GM12878 (cell line): ENCODE measurements around the gene AGFG1. TPM values are rescaled to one million over a fixed set of nuclear protein-coding genes. Genes with fewer than 3 reads are reported as not detected.

ENCODE experiments used
- ATAC-seq: fragments of 200-7000 bp; cut with Tn5 transposase; 3 replicates; pipeline ENCODE4 v1.9.1; 2020; ENCODE audit warnings: mild to moderate bottlenecking, moderate library complexity
- BruUV-seq: library from RNA; stranded (reverse); fragments of 400-500 nt; replicated peaks from 2 replicates; lab custom pipeline; 2021; lab: Mats Ljungman, UMichigan
- CTCF ChIA-PET: fragments of 300-600 bp; sonication (Branson Sonifier 250); formaldehyde crosslinking; extraction: SDS; loops from one replicate; lab custom pipeline; 2021; ENCODE audit warnings: inconsistent platforms; lab: Yijun Ruan, JAX
- POLR2A ChIA-PET: fragments of 350-600 bp; formaldehyde crosslinking; extraction: SDS; loops from one replicate; lab custom pipeline; 2021; ENCODE audit warnings: inconsistent platforms; lab: Charles Lee
- RAD21 ChIA-PET: fragments of 300-600 bp; sonication (Branson Sonifier 250); formaldehyde crosslinking; loops from one replicate; lab custom pipeline; 2023; ENCODE audit warnings: antibody characterized with exemption; ENCODE audit not compliant: unreplicated experiment; lab: Charles Lee
- SMC1A ChIA-PET: fragments of 300-600 bp; sonication (Branson Sonifier 250); formaldehyde crosslinking; loops from one replicate; lab custom pipeline; 2023; ENCODE audit not compliant: unreplicated experiment, uncharacterized antibody; lab: Charles Lee
- DNase-seq: peaks from one replicate; pipeline ENCODE4 v3.0.0-alpha.2; 2011; ENCODE audit warnings: low read depth, low spot score
- FAIRE-seq: peaks from 3 replicates; lab custom pipeline; 2011; peaks lifted over from hg19 to GRCh38; lab: Jason Lieb, UNC
- H2AFZ ChIP-seq: 2 replicates; pipeline ENCODE4 v1.6.0; 2011; ENCODE audit warnings: low read depth, low read length, control low read depth; ENCODE audit not compliant: control insufficient read depth
- H3K27ac ChIP-seq: 2 replicates; pipeline ENCODE4 v1.5.1; 2011; ENCODE audit warnings: control low read depth; ENCODE audit not compliant: control insufficient read depth, insufficient read depth
- H3K27me3 ChIP-seq, 2 experiments: replicated peaks in 1 of 2; 2 replicates each; pipeline versions ENCODE4 v1.6.0 to v1.6.1; 2011; ENCODE audit warnings: low read length in 1 of 2; ENCODE audit not compliant: control insufficient read depth in 2 of 2, insufficient read depth in 2 of 2
- H3K36me3 ChIP-seq, 2 experiments: 2 replicates each; pipeline ENCODE4 v1.5.1; 2011; ENCODE audit warnings: low read length in 1 of 2; ENCODE audit not compliant: control insufficient read depth in 2 of 2, insufficient read depth in 2 of 2
- H3K4me1 ChIP-seq: 2 replicates; pipeline ENCODE4 v1.6.1; 2011; ENCODE audit warnings: mild to moderate bottlenecking, low read length, moderate library complexity, mixed read lengths; ENCODE audit not compliant: control insufficient read depth, insufficient read depth
- H3K4me2 ChIP-seq: 2 replicates; pipeline ENCODE4 v1.6.0; 2011; ENCODE audit warnings: control low read depth; ENCODE audit not compliant: control insufficient read depth, insufficient read depth
- H3K4me3 ChIP-seq: fragments of 200-600 bp; sonication (generic); 2 replicates; pipeline ENCODE4 v1.5.1; 2016
- H3K79me2 ChIP-seq: 2 replicates; pipeline ENCODE4 v1.6.0; 2011; ENCODE audit warnings: low read length; ENCODE audit not compliant: control insufficient read depth, insufficient read depth
- H3K9ac ChIP-seq: 2 replicates; pipeline ENCODE4 v1.8.0; 2011; ENCODE audit warnings: low read length, control low read depth, mixed read lengths; ENCODE audit not compliant: control insufficient read depth, insufficient read depth
- H3K9me3 ChIP-seq: replicated peaks from 3 replicates; pipeline ENCODE4 v1.5.1; 2011; ENCODE audit warnings: mild to moderate bottlenecking, low read length; ENCODE audit not compliant: control insufficient read depth, insufficient read depth
- H4K20me1 ChIP-seq: 2 replicates; pipeline ENCODE4 v1.6.0; 2011; ENCODE audit not compliant: control insufficient read depth, insufficient read depth
- BRCA1 ChIP-seq: IDR thresholded peaks from 2 replicates; pipeline ENCODE4 v1.6.1; 2011; ENCODE audit warnings: low read depth, low read length, improper control_type of control experiment
- CBX5 ChIP-seq: sonication (generic); IDR thresholded peaks from 2 replicates; pipeline ENCODE4 v1.6.1; 2016; ENCODE audit warnings: low read depth, moderate library complexity, mild to moderate bottlenecking, inconsistent platforms
- CHD1 ChIP-seq: IDR thresholded peaks from 2 replicates; pipeline ENCODE4 v1.6.1; 2012; ENCODE audit warnings: low read depth, low read length, improper control_type of control experiment
- ETV6 ChIP-seq, 2 experiments: fragments of 450-650 bp in 1 of 2; IDR thresholded peaks in 1 of 2; conservative IDR thresholded peaks in 1 of 2; 2 replicates each; pipeline ENCODE4 v1.6.1; 2014; ENCODE audit warnings: antibody characterized with exemption in 1 of 2, borderline replicate concordance in 1 of 2, low read depth in 1 of 2, mild to moderate bottlenecking in 1 of 2, moderate library complexity in 1 of 2
- FOS ChIP-seq: IDR thresholded peaks from 3 replicates; pipeline ENCODE4 v1.6.1; 2011; ENCODE audit warnings: borderline replicate concordance; ENCODE audit not compliant: insufficient read length; ENCODE audit errors: extremely low read depth
- MYC ChIP-seq: IDR thresholded peaks from 2 replicates; pipeline ENCODE4 v1.6.1; 2011; ENCODE audit warnings: mild to moderate bottlenecking, low read length, moderate library complexity, inconsistent platforms; ENCODE audit not compliant: insufficient read depth, insufficient replicate concordance, insufficient read length, severe bottlenecking
- SUZ12 ChIP-seq: fragments of 200-600 bp; sonication (generic); IDR thresholded peaks from one replicate; pipeline ENCODE4 v1.6.1; 2018; ENCODE audit warnings: antibody characterized with exemption, mild to moderate bottlenecking; ENCODE audit not compliant: unreplicated experiment
- WGBS: methylation state at CpG from one replicate; pipeline ENCODE4 v1.1.6; 2016; ENCODE audit warnings: low lambda C conversion rate; ENCODE audit not compliant: insufficient replicate concordance, insufficient coverage; ENCODE audit errors: missing lambda C conversion rate; 5-methylcytosine and 5-hydroxymethylcytosine counted together
- in situ Hi-C: fragments of 300-500 bp; cut with MboI; formaldehyde crosslinking; loops from 9 replicates; pipeline ENCODE4 v1.14.3; 2018; ENCODE audit warnings: mixed read lengths
- intact Hi-C: fragments of 100-400 bp; cut with micrococcal nuclease; formaldehyde crosslinking; loops from one replicate; pipeline ENCODE4 v1.14.2; 2022; ENCODE audit not compliant: unreplicated experiment
- polyA plus RNA-seq, 11 experiments: library from polyadenylated mRNA; depleted of rRNA in 4 of 11; unstranded in 6 of 11; stranded (reverse) in 5 of 11; fragments of >200 nt; fragmentation: Nextera tagmentation in 4 of 11; fragmentation: Illumina TruSeq in 1 of 11; extraction: Ambion mirVana in 4 of 11; extraction: Trizol in 1 of 11; gene quantifications; 1 replicate in 1 of 11; 2 replicates in 10 of 11; pipeline versions ENCODE4 v1.2.1 to v1.2.3, GENCODE V29; 2011 to 2016; ENCODE audit warnings: inconsistent platforms in 2 of 11, missing spikeins in 2 of 11, low read depth in 1 of 11
- total RNA-seq, 4 experiments: library from RNA; depleted of rRNA in 3 of 4; stranded (reverse); fragments of >200 nt in 3 of 4; fragmentation: Illumina TruSeq in 1 of 4; extraction: Trizol in 1 of 4; gene quantifications; 2 replicates each; pipeline versions ENCODE4 v1.2.1 to v1.2.3, GENCODE V29; 2013 to 2021
- TF ChIP-seq, protein P1 (sequence below): IDR thresholded peaks from 2 replicates; pipeline ENCODE4 v1.6.1; 2012; ENCODE audit warnings: mild to moderate bottlenecking, low read depth, low read length

Gene AGFG1
- total and polyA plus RNA-seq, 10 of the 15 experiments (the other 5 are each of a cell fraction or from before 2014, with no cell fraction given), result 7.3 to 243 (median 81.7) TPM

- H3K36me3 ChIP-seq, result no peaks in the 10 kb centered on the region
- FAIRE-seq (no peak), ATAC-seq (no peak), DNase-seq (no peak)
- H3K4me2 ChIP-seq, result no peak overlapping the region
- H3K9me3 ChIP-seq, result no peaks in the 10 kb centered on the region
- in situ Hi-C loops, result no loop called here
- ChIA-PET SMC1A (no interaction called here), RAD21 (no interaction called here), CTCF (no interaction called here), POLR2A (no interaction called here)
- H3K9ac ChIP-seq, result no peak overlapping the region
- BruUV-seq, result no TSS peak
- intact Hi-C loops, result no loop called here
- no peaks in the 10 kb centered on the region for H3K27me3 ChIP-seq
- H3K27ac ChIP-seq, result no peak overlapping the region
- H3K4me3 ChIP-seq, result no peak overlapping the region
- 86% methylated on average over 5 of the region's 5 CpGs for WGBS
- no peaks in the 10 kb centered on the region; the same call in 1 of the 2 replicates for H3K4me1 ChIP-seq
- TF ChIP-seq FOS, result no peak
- TF ChIP-seq CBX5, result no peak
- no peak for TF ChIP-seq ETV6 (conservative IDR thresholded peaks at IDR 0.05 in 1 of 2, IDR thresholded peaks at IDR 0.05 in 1 of 2; ENCODE audit: borderline replicate concordance in 1 of 2, low read depth in 1 of 2)
- TF ChIP-seq, protein P1, sequence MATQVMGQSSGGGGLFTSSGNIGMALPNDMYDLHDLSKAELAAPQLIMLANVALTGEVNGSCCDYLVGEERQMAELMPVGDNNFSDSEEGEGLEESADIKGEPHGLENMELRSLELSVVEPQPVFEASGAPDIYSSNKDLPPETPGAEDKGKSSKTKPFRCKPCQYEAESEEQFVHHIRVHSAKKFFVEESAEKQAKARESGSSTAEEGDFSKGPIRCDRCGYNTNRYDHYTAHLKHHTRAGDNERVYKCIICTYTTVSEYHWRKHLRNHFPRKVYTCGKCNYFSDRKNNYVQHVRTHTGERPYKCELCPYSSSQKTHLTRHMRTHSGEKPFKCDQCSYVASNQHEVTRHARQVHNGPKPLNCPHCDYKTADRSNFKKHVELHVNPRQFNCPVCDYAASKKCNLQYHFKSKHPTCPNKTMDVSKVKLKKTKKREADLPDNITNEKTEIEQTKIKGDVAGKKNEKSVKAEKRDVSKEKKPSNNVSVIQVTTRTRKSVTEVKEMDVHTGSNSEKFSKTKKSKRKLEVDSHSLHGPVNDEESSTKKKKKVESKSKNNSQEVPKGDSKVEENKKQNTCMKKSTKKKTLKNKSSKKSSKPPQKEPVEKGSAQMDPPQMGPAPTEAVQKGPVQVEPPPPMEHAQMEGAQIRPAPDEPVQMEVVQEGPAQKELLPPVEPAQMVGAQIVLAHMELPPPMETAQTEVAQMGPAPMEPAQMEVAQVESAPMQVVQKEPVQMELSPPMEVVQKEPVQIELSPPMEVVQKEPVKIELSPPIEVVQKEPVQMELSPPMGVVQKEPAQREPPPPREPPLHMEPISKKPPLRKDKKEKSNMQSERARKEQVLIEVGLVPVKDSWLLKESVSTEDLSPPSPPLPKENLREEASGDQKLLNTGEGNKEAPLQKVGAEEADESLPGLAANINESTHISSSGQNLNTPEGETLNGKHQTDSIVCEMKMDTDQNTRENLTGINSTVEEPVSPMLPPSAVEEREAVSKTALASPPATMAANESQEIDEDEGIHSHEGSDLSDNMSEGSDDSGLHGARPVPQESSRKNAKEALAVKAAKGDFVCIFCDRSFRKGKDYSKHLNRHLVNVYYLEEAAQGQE, result no peak
- TF ChIP-seq CHD1, result no peak
- no peak for TF ChIP-seq MYC
- no peak for TF ChIP-seq SUZ12
- no peak for TF ChIP-seq BRCA1
- no peaks in the 10 kb centered on the region for H4K20me1 ChIP-seq
- no peaks in the 10 kb centered on the region for H3K79me2 ChIP-seq
- H2AFZ ChIP-seq, result no peak overlapping the region
Measured at GRCh38 chr2:227450926-227451654, 20.9 kb upstream of the AGFG1 start.
